Measurements from ENCODE around the gene RAD51B.
"Not testable (repeated sequence)": the region's sequence is repeated elsewhere in the genome, so short reads cannot be mapped to it uniquely, and the experiment has no call there.

RAD51B gene

DNA sequence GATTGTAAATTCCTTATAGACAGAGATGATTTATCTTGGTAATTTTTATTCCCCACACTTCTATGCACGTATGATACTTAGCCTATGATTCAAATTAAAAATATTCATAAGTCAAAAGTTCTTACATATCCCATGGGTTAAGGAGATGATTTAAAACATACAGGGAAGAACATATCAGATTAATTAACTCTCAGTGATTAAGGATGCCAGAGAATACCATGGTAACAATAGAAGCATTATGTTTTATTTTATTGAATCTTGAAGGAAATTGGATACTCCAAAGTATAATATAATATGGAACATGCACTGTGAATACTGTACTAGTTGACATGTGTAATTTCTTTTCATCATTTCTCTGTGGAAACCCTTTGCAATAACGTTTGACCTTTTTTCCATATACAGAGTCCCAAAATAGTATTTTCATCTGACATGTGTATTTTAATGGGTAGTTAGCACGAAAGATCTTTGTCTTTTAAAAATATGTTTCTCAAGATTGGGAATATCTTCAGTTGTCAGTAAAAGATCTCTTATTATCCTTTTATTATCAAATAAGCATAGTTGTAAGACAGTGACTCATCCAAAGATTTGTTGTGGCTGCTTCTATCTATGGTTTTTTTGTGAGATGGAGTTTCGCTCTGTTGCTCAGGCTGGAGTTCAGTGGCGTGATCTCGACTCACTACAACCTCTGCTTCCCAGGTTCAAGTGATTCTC, 166.7 kb downstream of the RAD51B start:
- DNase-seq (ENCODE audit: low read depth) = no peak

DNA sequence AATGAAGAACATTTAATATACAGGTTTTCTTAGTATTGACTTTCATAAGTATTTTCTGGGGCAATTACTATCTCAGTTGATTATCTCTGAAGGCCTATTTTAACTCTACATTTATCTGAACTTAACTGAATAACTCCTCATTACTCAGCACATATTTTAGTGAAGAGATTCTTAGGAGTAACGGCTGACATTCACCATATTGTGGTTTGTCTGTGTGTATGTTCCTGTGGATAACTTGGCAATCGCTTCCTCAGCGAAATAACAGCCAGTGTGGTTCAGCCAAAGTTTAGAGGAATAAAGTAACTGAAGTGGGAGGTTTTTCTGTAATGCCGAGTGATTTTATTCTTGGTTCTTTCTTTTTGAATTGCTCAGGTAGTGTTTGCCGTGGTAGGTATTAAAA, 168.0 kb downstream of the RAD51B start:
- DNase-seq (ENCODE audit: low read depth) = no peak

DNA sequence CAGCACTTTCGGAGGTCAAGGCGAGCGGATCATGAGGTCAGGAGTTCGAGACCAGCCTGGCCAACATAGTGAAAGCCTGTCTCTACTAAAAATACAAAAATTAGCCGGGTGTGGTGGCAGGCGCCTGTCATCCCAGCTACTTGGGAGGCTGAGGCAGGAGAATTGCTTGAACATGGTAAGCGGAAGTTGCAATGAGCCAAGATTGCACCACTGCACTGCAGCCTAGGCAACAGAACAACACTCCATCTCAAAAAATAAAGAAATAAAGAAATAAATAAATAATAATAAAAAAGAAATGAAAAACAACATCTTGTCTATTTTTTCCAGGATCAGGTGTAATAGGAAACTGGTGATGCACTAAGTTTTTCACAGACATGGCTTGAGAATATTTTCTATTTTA, 168.6 kb downstream of the RAD51B start:
- DNase-seq (ENCODE audit: low read depth) = not testable (repeated sequence)

DNA sequence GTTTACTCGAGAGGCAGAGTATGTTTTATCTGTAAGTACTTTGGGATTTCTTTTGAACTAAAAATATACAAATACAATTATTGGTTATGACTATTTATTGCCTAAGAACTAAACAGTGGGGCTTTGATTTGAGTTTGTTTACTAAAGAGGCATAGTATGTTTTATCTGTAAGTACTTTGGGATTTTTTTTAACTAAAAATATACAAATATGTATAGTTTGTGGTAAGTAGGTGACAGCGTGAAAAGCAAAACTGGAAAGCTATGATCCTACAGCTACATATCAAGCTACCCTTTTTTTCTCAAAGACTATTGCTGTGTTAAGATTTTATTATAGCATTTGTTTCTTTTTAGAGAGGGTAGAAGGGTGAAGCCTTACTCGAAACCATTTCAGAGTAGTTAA, 171.0 kb downstream of the RAD51B start:
- no peak for DNase-seq (ENCODE audit: low read depth)

DNA sequence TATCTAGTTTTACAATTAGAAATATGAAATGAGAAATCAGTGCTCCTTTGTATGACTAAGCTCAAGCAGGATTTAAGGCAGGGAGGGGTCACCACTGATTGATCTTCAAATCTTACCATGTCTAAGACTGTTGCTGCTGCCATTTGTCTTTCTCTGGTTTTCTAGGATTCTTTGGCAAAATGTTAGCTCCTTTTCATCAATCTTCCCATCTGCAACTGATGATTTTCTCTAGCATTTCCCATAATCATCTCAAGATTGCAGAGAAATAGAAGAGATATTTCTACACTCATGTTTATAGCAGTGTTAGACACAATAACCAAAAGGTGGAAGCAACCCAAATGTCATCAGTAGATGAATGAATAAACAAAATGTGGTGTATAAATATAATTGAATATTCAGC, 175.0 kb downstream of the RAD51B start:
- DNase-seq (ENCODE audit: low read depth) = no peak

DNA sequence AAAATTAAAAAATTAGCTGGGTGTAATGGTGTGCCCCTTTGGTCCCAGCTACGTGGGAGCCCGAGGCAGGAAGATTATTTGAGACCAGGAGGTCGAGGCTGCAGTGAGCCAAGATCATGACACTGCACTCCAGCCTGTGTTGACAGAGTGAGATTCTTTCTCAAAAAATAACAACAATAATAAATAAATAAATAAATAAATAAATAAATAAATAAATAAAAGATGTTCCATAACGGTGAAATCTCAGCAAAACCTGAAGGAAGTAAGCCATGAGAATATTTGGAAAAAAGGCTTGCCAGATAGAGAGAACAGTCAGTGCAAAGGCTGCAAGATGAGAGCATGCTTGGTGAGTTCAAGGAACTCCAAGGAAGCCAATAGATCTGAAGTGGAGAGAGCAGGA, 176.7 kb downstream of the RAD51B start:
- no peak for DNase-seq (ENCODE audit: low read depth)

DNA sequence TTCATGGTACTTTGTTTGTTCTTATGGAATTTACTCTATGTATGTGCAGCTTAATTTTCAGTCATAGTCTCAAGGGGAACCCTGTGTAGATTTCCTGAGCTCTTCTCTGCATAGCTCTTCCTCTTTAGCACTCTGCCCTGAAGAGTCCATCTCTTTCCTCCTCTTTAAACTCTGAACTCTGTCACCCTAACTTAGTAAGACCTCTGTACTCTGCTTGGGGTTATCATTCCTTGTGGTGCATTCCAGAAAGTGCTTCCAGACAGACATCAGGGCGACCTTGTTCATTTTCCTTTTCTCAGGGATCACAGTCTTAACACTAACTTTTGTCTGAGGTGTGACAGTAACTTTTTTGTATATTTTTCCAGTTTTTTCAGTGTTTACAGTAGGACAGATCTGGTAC, 179.3 kb downstream of the RAD51B start:
- DNase-seq (ENCODE audit: low read depth) = no peak

DNA sequence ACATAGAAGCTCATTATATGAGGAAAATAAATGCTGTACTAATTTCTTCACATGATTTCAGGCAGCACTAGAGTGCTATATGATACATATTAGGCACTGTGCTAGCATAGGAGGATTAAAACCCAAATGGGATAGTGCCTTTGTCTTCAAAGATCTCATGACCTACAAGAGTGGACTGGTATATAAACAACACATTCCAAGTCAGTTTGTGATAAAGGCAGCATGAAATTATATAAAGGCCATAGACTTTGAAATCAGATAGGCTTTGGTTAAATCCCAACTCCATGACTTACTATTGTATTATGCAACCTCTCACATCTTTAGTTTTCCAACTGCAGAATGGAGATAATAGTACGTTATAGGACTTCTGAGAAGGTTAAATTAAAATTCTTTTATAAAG, 179.7 kb downstream of the RAD51B start:
- no peak for DNase-seq (ENCODE audit: low read depth)

DNA sequence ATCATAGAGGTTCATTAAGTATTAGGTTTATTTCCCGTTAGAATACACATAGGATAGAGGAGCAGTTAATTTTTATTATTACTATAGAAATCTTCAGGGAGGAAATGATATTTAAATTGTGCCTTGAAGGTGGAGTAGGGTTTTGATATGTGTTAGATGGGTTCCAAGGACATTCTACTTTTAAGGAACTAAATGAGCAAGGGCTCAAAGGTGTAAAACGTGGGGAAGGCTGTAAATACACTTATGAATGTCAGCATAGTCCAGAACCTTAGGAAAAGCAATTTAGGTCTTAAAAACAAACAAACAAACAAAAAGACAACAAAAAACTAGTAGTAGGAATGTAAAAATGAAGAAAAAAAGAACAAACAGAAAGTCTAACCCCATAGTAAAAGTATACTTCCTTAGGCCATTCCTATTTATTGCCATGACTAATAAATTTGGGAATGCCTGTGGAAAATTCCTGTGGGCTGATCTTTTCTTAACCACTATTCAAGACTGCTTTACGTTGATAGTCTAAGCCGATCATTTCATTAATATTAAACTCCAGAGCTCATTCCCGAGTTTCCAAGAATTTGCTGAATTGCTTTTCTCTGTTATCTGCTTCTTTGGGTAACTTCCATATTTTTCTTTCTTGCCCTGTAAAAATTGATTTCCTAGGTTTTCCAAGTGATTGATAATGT, 180.3 kb downstream of the RAD51B start:
- DNase-seq (ENCODE audit: low read depth) = no peak

DNA sequence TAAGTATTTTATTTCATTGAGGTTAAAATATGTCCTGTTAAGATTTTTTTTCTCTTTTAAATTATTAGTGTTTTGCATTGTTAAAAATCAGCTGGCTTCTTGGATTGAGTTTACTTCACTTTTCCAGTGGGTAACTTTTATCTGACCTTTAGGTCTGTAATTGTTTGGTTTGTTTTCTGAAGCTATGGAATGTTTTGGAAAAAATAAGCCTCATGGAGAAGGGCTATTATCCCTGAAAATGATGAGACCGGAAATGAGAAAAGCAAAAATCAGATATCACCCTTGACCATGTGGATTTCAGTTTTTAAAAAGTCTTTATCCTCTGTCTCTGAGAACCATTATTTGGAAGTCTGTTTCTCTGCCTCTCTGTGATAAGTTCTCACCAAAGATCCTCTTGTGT, 180.9 kb downstream of the RAD51B start:
- DNase-seq (ENCODE audit: low read depth) = no peak

DNA sequence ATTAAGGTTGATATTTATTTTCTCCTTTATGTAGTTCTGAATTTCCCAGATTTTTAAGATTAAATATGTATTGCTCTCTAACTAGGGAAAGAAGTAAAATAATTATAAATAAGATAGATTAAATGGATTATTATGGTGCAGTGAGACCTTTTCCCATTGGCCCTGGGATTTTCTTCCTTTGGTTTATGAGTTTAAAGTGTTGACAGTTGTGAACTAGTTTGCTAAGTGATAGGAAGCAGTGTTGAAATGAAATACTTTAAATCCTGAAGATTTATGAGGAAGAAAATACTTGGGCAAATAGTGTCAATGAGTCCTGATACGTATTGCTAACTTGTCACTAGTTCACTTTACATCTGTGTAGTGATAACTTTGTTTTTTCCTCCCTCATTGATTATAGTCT, 188.9 kb downstream of the RAD51B start:
- DNase-seq (ENCODE audit: low read depth) = no peak

DNA sequence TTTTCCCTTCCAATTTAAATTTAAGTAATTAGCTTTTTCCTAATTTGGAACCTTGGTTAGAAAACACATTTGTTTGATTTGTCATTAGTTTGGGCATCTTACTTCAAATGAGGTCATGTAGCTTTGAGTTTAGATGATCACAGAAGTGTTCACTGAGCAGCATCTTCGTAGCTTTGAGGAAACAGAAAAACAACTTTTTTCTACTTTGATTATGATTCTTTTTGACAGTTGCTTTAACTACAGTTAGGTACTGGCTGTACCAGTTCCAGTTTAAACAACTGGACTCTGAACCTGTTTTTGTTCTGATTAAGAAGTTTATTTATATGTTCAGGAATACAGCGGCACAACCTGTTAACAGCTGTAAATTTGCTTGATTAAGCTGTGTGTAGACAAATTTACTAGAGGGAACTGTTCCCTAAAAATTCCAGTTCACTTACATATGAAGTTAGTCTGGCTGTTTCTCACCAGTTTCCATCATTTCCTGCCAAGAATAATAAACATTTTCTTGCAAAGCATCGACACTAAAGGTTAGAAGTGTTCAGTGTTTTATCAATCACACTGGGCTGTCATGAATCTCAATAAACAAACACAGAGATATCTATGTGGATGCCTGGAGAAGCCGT, 191.9 kb downstream of the RAD51B start:
- no peak for DNase-seq (ENCODE audit: low read depth)

DNA sequence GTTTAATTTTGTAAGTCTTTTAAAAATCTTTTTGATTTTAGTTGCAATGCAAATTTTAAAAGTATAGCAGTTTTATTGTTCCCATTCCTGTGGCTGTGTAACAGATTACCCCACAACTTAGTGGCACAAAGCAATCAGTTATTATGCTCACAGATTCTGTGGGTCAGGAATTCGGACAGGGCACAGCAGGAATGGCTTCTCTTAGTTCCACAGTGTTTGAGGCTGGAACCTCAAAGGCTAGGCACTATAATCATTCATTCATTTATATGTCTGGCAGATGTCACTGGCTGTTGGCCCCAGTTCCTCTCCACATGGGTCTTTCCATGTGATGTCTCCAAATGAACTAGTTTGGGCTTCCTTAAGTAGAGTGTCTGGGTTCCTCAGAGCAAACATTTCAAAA, 193.3 kb downstream of the RAD51B start:
- no peak for DNase-seq (ENCODE audit: low read depth)

DNA sequence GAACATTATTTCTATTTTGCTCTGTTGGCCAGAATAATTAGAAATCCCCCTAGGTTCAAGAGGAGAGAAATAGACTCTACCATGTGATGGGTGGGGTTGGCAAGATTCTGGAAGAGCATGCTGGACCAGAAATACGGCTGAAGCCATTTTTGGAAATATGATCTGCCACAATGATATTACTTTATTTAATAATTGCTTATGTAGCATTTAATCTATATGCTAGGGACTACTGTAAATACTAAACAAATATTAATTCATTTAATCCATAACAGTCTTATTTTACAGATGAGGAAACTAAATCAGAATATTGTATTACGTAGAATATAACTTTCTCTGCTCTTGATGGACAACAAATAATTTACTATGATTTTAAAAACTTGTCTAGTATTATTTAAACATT, 193.7 kb downstream of the RAD51B start:
- no peak for DNase-seq (ENCODE audit: low read depth)

DNA sequence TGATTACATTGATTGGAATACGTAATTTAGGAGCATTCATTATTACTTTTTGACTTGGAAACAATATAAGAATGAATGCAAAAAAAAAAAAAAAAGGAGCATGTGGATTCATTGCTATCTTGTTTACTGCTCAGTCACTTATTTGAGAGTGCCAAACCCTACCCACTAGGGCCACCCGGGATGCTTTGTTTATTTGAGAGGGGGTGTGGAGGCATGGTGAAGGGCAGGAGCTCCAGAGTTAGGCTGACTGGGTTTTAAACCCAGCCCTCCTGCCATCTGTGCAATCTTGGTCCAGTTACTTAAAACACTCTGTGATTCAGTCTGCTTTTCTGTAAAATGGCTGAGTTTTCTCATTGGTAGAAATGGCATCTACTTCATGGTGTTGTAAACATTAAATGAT, 195.2 kb downstream of the RAD51B start:
- DNase-seq (ENCODE audit: low read depth) = no peak

DNA sequence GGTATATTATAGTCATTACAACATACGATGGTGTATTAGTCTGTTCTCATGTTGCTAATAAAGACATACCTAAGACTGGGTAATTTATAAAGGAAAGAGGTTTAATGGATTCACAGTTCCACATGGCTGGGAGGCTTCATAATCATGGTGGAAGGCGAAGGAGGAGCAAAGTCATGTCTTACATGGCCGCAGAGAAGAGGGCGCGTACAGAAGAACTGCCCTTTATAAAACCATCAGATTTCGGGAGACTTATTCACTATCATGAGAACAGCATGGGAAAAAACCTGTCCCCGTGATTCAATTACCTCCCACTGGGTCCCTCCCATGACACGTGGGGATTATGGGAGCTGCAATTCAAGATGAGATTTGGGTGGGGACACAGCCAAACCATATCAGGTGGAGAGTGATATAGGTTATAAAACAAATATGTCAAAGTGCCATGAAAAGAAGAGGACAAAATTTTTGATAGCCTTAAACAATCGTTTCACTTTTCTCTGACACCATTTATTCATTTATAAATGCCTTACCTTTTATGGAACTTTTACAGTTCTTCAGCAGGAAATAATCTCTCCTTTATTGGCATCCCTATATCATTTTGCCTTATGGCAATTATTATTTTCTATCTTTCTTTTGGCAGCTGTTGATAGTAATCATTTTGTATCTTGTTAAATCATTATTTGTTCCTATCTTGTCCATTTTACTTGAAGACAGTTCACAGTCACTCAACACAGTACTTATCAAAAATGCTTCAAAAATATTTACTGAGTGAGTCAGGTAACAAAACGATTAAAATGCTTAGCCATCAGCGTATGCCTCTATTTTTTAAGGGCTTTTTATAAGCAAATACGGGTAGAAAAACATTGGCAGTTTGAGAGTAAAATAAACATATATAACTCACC, 196.0 kb downstream of the RAD51B start:
- no peak for DNase-seq (ENCODE audit: low read depth)

DNA sequence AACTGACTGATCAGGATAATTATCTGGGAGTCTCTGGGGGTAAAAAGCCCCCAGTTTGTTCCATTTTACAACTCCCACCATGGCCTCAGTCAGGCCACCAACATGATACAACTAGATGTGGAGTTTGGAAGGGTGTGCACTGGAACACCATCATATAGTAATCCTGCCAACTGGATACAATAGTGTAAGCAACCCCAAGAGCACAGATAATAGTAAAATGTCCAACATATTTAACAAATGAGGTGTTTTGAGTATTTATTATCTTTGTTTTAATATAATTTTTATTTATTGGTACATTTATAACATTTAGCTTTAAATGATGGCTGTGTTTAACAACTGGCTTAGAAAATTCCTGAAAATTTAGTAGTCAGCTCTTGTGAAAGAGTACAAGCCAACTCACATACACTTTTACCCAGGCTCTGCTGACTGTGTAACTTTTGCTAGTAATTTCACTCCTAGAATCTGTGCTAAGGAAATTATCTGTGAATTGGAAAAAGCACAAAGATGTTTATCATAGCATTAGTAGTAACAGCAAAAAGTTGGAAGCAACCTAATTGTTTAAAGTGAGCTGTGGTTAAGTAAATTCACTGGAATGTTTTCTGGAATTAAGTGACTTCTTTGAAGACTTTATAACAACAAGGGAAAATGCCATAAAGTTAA, 196.8 kb downstream of the RAD51B start:
- DNase-seq (ENCODE audit: low read depth) = no peak

DNA sequence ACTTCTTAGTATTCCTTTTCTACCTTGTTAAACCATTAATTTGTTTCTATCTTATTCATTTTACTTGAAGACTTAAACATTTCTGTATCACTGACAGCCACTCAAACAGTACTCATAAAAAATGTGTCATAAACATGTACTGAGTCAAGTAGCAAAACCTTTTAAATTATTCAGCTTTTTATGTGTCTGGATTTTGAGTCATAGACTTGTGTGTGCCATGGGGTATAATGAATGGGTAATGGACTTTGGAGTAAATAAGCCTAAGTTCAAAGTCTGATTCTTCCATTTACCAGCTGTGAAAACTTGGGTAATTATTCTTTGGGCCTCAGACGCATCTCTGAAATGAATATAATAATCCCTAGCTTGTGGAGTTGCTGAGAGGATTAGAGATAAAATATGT, 199.0 kb downstream of the RAD51B start:
- DNase-seq (ENCODE audit: low read depth) = no peak

DNA sequence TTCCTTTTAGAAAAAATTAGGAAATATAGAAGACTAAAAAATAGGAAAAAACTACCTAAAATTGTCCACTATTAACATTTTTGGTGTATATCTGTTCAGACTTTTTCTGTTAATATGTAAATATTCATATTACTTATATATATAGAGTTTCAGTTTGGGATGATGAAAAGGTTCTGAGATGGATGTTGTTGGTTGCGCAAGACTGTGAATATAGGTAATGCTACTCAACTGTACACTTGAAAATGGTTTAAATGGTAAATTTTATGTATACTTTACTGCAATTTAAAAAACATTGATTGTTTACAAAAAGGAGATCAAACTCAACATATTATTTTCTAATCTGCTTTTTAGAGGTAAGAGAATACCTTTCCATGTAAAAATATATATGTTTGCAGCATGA, 200.9 kb downstream of the RAD51B start:
- DNase-seq (ENCODE audit: low read depth) = no peak

DNA sequence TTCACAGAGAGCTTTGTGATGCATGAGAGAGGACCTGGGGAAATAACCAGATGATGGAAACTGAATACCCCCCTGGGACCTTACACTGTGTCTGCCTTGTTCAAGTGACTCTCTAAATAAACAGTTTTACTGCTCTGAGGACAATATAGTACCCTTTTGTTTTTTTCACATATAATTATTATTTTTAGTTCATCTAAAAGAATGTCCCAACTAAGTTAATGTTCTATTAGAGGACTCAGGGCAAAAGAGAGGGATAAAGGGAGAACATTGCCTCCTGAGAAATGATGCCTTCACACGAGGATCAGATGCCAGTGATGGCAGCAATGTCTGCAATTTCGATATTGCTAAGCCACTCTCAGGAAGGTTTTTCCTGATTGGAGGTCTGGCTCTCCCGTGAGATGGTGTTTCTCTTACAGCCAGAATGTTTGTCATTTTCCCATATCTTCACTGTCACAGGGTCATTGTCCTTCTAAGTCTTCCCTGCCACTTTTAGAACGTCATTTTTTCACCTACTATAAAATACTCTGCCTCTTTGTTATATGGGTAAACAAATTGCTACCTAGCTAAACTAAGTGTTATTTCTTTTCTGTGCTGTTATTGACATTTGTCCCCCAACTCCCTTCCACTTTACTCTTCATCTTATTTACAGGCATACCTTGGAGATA, 201.6 kb downstream of the RAD51B start:
- DNase-seq (ENCODE audit: low read depth) = no peak

DNA sequence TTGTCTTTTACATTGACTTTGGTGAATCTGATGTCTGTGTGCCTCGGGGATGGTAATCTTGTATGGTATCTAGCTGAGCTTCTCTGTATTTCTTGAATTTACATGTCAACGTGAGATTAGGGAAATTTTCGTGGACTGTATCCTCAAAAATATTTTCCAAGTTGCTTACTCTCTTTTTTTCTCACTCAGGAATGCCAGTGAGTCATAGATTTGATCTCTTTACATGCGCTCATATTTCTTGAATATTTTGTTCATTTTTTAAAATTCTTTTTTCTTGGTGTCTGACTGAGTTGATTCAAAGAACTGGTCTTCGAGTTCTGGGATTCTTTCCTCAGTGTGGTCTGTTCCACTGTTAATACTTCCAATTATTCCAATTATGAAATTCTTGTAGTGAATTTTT, 207.7 kb downstream of the RAD51B start:
- DNase-seq (ENCODE audit: low read depth) = no peak

DNA sequence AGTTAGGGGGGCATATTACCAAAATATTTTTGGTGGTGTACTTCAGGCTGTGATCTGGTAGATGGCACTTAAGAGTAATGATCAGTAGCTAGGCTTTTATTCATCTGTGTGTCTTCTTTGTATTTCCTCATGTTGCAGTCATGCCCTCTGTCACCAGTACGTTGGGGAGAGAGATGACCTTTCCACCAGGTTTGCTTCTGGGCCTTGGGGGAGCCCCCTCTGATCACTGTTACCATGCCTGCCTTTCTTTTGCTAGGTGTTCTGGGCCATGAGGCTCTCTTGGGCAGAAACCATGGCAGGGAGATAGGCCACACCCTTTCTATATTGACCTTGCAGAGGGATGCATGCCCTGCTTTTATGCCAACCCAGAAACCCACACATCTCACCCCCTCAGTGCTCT, 208.5 kb downstream of the RAD51B start:
- no peak for DNase-seq (ENCODE audit: low read depth)

All from stimulated activated CD4-positive, alpha-beta T cell treated with anti-CD3 and anti-CD28 coated beads, Interleukin-2, amount 100 ng/mL, for 4 hours (primary cell).